ENCODE data around the gene FLAD1. TPM values are rescaled to one million over a fixed set of nuclear protein-coding genes. Genes with fewer than 3 reads are reported as not detected.
A peak's percentile ranks its signal among the peaks of the same experiment; 100 is the strongest.

The FLAD1 gene
- total RNA-seq (2014; rRNA removed; shearing (Covaris generic)): 22.5 and 26.0 TPM in 2 replicates

DNA sequence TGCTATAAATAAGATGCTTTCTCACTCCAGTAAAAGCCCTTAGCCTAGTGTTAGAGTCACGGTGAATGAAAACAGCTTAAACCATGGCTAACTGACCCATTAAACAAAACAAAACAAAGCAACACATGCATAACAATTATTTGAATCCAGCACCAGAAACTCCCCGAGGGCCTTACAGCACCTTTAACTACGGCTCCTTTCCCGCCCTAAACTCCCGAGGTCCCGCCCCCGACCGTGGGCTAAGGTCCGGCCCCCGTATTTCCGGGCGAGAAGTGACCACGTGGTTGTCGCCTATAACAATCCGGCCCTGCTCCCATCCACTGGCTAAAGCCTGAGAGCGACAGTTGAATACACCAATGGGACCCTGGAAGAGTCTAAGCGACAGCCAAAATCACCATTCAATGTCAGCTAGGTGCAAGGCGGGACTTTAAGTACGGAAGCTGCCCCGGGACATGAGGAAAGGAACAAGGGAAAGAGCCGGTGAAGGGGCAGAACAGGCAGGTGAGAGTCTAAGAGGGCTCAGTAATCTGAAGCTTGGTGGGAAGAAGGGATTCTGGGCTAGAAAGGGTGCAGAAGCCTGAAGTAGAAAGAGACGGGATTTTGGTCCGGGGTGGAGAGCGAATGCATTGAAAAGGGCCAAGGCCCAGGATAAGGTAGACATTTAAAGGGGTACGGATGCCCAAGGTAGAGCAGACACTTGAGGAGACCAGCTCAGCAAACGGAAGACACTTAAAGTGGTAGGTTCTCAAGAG, at the start of gene FLAD1:
Gene FLAD1, plus strand, starts transcription at position 448 of the 752 bp plus-strand sequence. CDS start 351 bp downstream, outside the sequence.
- peak; percentile 100 for DNase-seq (ENCODE audit: low read depth)

DNA sequence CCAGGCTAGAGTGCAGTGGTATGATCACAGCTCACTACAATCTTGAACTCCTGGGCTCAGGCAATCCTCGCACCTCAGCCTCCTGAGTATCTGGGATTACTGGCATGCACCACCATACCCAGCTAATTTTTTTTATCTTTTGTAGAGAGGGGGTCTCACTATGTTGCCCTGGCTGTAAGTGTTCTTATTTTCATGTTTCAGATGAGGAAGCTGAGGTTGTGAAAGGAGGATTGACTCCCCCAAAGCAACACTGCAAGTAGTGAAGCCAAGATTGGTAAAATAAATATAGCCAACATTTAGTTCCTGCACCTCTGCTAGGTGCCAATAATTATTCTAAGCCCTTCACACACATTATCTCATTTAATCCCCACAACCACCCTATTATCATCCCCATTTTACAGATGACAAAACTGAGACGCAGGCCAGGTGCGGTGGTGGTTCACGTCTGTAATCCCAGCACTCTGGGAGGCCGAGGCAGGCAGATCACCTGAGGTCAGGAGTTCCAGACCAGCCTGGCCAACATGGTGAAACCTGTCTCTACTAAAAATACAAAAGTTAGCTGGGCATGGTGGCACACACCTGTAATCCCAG, 48.7 kb upstream of the FLAD1 start:
- DNase-seq (ENCODE audit: low read depth): no peak

DNA sequence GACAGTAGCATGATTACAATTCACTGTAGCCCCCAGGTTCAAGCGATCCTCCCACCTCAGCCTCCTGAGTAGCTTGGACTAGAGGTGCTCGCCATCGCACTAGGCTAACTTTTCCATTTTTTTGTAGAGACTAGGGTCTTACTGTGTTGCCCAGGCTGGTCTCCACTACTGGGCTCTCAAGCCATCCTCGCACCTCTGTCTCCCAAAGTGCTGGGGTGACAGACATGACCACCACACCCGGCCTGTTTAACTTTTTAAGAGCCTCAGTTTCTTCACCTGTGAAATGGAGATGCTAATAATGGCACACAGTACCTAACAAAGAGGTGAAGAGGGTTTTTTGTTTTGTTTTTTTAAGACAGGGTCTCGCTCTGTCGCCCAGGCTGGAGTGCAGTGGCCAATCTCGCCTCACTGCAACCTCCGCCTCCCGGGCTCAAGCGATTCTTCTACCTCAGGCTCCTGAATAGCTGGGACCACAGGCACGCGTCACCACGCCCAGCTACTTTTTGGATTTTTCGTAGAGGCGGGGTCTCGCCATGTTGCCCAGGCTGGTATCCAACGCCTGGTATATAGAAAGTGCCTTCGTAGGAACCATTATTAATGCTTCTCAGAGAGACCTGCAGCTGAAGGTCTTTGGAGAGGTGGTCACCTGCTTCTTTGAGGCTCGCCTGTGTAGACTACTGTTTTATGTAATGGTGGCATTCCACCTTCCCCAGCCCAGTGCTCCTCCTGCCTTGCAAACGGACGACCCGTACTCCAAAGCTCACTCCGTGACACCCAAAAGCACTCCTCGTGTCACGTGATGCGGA, 47.2 kb upstream of the FLAD1 start:
- no peak for DNase-seq (ENCODE audit: low read depth)

DNA sequence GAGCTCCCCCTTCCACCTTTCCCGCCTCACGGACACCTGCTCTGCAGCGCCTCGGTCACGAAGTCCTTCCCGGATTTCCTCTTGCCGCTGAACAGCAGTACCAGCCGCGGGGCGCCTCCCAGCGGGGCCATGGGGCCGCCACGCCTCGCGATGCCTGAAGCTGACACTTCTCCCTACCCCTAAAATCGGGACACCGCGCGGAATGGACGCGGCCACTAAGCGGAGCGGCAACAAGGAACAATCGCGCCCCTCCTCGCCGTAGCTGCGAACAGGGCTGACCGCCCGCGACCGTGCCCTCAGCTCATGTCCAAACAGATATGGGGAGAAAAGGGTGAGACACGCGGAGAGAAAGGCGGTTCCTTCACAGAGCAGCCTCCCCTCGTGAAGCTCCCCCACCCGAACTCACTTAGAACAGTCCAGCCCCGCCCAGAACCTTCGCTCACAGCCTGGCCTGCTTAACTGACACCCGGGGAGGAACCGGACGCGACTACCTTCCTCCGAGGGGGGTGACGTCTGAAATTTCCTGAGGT, 46.5 kb upstream of the FLAD1 start, which contains the start of gene PMVK:
Gene PMVK, minus strand, starts transcription at position 165 of the 530 bp plus-strand sequence. Its CDS starts 34 bp downstream, at position 131.
- peak; percentile 93 for DNase-seq (ENCODE audit: low read depth)

DNA sequence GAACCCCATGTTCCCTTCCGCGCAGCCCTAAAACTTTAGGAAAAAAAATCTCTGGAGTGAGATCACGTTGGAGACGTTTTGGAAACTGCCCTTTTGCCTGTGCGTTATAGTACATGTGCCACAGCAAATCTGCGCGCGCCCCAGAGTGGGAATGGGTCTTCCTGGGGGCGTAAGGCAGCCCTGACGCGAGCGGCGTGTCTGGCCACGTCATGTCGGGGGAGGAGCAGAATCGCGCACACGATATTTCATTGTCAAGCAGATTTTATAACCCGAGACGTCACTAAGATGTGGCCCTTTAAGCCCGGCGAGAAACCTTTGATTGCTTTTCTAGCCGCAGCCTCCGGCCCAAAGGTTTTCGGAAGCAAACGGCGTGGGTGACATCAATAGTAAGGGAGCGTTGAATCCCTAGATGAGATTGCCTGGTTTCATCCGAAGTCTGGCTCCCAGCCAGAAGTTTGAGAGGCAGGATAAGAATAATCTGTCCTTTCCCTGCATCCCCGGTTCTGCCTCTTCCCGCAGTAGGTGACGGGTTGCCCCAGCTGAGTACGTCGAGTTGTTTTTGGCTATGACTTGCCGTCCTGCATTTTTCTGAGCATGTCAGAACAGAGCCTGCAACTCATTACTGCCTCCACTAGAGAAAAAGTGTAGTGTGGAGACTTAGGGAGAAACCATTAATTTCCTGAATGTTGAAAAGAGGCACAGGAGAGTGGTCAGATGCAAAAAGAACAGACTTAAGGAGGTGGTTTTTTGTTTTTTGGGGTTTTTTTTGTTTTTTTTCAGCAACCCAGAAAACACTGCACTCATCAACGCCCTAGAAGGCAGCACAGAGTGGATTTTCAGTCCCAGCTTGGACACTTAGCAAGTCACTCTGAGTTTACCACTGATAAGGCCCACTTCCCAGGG, 45.8 kb upstream of the FLAD1 start:
- peak; percentile 93 for DNase-seq (ENCODE audit: low read depth)

DNA sequence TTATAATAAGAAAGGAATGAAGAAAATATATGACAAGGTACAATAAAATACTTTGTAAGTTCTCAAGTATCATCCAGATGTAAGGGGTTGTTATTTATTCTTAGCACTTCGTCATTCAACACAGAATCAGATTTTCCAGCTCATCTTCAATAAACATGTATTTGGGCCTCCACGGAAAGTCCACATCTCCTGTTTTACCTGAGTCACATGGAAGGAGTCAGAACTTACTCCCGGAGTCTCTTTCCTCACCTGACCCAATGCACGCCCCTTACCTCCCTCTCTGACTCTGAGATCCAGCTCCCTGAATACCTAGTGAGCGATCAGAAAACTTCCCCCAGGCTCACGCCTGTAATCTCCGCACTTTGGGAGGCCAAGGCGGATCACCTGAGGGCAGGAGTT, 45.2 kb upstream of the FLAD1 start:
- DNase-seq (ENCODE audit: low read depth): no peak

DNA sequence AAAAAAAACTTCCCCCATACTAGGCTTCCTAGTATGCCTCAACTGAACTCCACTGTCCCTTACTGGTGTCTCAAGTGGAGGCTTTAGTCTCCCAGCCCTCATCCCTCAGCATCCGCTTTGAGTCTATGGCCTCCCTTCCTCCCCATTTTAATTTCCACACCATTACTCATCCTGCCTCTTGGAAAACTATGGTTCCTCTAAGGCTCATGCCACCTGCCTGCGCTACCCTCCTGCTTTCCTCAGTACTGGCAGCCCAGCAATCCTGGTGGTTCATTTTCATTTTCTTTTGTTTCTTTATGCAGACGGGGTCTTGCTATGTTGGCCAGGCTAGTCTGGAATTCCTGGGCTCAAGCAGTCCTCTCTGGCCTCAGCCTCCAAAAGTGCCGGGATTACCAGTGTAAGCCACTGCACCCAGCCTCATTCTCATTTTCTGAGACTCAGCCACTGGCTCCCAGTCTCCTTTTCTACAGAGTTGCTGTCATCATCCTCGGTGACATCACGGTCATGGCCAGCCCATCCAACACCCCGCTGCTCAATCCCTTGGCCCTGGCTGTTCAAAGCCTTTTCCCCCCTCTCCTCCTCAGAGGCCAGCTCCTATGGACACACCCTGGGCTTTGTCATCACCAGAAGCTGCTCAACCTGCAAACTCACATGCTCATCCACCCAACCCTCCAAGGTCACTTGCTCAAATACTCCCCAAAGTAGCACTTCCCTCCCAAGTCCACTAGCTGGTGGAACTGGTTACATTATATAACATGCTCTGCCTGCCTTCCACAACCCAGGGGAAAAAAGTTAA, 44.3 kb upstream of the FLAD1 start:
- no peak for DNase-seq (ENCODE audit: low read depth)

DNA sequence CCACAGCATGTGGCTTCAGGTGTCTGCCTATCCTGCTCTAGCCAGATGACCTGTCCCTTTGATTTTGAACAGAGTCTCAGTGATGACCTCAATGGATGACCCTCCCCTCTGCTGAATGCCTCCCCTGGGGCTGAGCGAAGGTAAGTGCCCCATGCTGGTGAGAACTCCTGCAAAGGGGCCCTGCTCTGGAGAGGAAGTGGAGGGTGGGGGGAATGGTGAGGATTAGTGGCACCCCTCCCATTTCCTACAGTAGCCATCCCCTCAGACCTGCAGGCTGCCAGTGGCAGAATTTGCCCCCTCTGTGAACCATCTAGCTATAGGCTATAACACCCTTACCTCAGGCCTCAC, 43.0 kb upstream of the FLAD1 start:
- DNase-seq (ENCODE audit: low read depth): no peak

DNA sequence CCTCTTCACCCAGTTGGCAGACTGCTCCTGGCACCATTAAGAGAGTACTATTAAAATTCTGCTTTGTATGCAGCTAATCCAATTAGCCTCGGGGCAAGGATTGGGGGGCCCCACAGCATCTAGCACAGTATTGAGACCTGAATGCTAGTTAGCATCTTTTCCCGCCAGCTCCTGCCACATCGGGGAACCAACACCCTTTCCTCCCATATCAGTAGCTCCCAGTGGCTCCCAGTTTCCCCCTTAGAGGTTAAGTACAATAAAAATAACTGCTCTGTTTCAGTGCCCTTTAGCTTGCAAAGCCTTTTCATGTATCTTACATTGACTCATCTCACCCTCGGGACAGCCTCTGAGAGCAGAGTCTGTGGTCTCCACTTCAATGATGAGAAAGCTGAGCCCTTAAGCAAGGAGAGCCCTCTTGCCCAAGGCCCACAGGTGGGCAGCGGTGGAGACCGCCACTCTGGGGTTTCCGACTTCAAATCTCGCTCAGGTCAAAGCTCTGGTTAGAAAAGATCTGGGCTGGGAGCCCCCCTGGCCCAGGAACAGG, 42.4 kb upstream of the FLAD1 start:
- DNase-seq (ENCODE audit: low read depth): no peak

DNA sequence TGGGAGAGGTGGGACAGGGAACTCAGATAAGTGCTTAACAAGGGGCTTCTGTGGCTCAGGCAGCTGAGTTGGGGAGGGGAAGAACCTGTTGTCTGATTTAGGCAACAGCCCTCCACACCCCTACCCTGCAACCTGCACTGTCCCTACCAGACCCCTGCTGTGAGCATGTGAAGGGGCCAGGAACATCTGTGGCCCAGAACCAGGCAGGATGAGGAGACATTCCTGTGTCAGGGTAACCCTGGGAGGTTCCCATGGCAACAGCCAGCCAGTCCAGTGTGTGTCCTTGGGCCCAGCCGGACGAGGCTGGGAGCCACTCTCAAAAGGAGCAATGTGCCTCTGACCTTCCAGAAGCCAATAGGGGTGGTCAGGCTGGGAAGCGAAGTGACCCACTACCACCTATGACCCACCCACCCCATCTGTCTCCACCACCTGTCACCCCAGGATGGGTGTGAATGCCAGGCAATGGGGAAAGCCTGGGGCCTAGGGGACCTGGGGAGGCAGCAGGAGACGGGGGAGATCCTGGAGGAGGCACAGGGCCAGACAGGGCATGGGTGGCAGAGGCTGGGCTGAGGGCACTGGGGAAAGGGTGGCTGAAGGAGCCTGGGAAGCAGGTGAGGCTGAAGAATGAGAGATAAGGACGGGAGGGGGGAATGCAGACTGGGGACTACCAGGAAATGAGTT, 41.7 kb upstream of the FLAD1 start:
- no peak for DNase-seq (ENCODE audit: low read depth)

DNA sequence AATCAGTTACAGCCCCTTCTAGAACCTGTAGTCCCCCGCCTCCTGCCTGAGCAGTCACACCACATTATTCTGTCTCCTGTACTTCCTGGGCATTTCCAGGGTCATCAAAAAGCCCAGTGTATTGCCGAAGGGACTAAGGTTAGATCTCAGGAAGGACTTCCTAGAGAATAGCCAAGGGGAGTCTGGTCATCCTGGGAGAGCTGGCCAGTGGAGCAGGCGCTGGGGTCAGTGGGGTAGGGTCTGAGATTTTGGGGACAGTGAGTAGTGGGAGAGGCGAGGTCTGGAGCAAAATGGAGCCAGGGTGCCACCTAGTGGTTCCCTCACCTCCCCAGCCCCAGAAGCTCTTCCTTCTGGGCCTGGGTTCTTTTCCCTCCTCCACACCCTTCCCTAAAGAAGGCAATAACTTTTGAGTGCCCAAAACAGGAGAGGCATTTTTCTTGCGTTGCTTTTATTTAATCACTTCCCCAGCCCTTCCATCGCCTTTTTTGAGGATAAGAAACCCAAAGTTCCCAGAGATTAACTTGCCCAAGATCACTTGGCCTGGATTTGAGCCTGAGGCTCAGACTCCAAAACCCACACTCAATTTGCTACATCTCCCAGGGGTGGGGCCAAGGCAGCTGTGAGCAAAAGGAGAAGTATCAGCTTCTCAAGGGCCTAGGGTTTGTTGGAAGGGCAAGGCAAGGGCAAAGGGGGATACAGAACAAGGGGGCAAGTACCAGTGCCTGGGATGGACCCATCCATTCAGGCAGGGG, 39.3 kb upstream of the FLAD1 start:
- DNase-seq (ENCODE audit: low read depth): no peak

DNA sequence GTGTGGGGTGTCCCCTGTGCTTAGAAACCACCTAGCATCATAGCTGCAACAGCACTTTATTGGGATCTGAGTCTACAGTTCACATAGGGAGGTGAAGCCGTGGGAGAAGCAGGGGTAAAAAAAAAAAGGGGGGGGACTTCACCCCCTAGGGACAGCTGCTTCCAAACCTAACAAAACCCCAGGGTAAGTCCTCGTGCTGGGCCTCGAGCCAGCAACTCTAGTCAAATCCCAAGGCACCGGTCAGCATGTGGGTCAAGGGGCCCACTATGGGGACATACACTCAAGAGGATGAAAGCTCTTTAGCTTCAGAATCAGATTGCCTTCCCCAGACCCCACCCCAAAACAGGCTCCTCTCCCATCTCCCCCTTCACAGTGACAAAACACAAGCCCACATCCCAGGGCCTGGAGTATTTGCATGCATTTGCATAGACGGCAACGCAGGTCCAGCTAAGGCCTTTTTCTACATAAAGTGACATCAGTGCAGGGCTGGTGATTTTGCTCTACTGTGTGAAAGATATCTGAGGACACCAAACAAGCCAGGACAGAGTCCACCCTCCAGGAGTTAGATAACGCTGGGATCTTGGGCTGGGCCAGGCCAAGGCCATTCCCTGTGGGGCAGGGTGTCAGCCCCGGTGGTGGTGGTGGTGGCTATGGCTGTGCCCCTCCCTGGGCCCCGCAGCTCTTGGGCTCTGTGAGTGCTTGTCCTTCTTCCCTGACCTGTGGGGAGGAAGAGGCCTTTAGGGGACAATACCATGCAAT, 38.6 kb upstream of the FLAD1 start:
- no peak for DNase-seq (ENCODE audit: low read depth)

DNA sequence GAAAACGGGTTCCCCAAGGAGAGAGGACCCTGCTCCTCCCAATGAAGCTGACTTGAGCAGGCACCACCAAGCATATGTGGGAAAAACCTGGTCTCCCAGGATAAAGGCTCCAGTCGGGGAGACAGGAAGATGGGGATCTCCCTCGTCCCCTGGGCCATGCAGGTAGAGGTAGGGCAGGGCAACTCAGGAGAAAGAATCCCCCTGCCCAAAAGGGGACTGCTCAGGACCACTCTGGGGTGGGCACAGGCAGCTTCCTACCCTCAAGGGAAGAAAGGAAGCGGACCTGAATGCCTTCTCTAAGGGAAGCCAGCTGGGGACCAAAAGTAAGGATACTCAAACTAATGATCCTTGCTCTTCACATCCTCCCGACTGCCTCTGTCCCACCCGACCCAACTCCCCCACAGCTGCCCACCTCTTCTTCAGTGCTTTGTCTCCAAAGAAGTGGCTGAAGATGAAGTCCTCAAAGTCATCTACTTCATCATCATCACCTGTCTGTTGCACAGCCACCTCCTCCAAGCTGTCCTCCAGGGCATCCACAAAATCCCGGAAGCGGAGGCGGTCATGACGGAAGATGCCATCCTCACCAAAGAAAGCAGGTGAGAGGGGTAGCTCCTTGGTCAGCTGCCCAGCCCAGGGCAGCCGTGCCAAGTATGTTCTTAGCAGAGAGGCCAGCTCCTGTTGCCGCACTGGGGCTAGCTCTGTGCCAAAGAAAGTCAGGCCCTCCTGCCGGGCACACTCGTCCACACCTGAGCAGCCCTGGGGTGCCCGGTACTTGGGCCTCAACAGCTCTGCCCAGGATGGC, 37.8 kb upstream of the FLAD1 start:
- no peak for DNase-seq (ENCODE audit: low read depth)

DNA sequence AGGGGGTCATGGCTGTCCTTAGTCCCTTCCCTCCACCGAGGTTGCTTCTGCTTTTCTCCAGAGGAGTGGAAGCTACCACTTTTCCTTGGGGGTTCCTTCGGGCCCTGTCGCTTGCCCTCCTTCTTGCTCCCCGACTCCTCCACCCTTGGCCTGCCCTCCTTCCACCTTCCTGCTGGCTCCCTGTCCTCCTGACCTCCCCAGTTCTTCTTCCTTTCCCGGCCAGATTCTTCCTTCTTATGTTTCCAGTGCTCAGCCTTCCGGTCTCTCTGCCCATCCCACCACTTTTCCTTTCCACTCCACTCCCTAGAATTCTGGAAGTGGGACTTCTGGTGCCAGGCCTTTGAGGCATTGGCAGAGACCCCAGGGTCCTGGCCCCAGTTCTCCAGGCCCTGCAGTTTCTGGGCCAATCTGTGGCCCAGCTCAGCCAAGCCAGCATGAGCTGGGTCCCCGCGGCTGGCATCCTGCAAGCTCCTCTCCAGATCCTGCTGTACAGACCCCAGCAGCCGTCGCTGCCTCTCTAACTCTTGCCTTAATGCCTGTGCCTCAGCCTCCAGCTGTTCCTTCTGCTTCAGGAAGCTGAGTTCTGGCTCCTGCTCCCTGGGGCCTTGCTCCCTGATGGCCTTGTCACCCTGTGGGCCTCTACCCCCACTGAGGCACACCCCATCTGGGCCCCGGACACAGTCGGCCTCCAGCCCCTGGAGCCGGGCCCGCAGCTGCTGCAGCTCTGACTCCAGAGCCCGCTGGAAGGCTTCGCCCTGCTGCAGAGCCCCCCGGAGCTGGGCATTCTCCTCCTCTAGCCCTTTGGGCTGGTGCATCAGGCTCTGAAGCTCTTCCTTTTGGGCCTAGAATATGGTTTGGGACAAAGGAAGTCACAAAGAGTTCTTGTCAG, 36.9 kb upstream of the FLAD1 start:
- no peak for DNase-seq (ENCODE audit: low read depth)

DNA sequence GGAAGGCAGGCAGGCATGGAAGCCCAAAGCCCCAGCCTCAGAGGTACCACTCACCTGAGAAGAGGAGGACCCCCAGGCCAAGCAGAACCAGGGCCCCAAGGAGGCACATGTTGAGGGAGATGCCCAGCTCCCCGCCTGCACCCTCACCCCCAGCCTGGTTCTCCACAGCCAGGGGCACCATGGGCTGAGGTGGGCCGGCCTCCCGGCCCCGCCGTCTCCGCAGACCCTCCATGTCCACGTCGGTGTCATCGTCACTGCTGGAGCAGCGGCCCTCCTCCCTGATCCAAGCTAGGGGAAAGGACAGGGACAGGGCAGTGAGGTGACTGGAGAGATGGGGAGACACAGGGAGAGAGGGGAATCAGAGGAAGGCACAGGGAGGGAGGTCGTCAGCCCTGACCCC, 35.1 kb upstream of the FLAD1 start:
- DNase-seq (ENCODE audit: low read depth): no peak
